ENCODE measurements around the gene WNT11.

- TF ChIP-seq, protein P1, sequence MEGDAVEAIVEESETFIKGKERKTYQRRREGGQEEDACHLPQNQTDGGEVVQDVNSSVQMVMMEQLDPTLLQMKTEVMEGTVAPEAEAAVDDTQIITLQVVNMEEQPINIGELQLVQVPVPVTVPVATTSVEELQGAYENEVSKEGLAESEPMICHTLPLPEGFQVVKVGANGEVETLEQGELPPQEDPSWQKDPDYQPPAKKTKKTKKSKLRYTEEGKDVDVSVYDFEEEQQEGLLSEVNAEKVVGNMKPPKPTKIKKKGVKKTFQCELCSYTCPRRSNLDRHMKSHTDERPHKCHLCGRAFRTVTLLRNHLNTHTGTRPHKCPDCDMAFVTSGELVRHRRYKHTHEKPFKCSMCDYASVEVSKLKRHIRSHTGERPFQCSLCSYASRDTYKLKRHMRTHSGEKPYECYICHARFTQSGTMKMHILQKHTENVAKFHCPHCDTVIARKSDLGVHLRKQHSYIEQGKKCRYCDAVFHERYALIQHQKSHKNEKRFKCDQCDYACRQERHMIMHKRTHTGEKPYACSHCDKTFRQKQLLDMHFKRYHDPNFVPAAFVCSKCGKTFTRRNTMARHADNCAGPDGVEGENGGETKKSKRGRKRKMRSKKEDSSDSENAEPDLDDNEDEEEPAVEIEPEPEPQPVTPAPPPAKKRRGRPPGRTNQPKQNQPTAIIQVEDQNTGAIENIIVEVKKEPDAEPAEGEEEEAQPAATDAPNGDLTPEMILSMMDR (conservative IDR thresholded peaks at IDR 0.05; ENCODE audit: low read depth, low read length), result no peak
- TF ChIP-seq EZH2phosphoT487 (IDR thresholded peaks at IDR 0.05; ENCODE audit: borderline replicate concordance, low read length), result no peak
- TF ChIP-seq EZH2 (IDR thresholded peaks at IDR 0.05; ENCODE audit: low read length, unreplicated experiment), result no peak
These were observed 32.2 kb upstream of the WNT11 start for GRCh38 chr11:76238551-76238950.
